ENCODE results near the gene TRABD.

- no peak for TF ChIP-seq CTCF (IDR thresholded peaks at IDR 0.05)
- no peak for TF ChIP-seq POLR2A (IDR thresholded peaks at IDR 0.05)
Observed at GRCh38 chr22:50174382-50175190, 11.1 kb upstream of the TRABD start.

All from esophagus squamous epithelium (tissue), 4 donors.